ENCODE measurements around the gene PDK4.
"Not testable (repeated sequence)": the region's sequence is repeated elsewhere in the genome, so short reads cannot be mapped to it uniquely, and the experiment has no call there.

PDK4 gene

GRCh38 chr7:95604397-95604796 lies 8.1 kb upstream of the PDK4 start:
- DNase-seq = not testable (repeated sequence)

GRCh38 chr7:95602421-95602820 lies 6.1 kb upstream of the PDK4 start:
- no peak for DNase-seq

GRCh38 chr7:95601316-95601715 lies 5.0 kb upstream of the PDK4 start:
- no peak for DNase-seq

GRCh38 chr7:95599069-95599468 lies 2.8 kb upstream of the PDK4 start:
- DNase-seq = no peak

- no peak for DNase-seq
These were observed 2.2 kb upstream of the PDK4 start for GRCh38 chr7:95598511-95598910.

GRCh38 chr7:95595746-95596197 lies 544 bp downstream of the PDK4 start:
- DNase-seq = no peak

GRCh38 chr7:95594185-95594584 lies 2.1 kb downstream of the PDK4 start:
- no peak for DNase-seq

GRCh38 chr7:95593343-95593742 lies 3.0 kb downstream of the PDK4 start:
- DNase-seq = no peak

- no peak for DNase-seq
These were observed 3.7 kb downstream of the PDK4 start for GRCh38 chr7:95592570-95592969.

GRCh38 chr7:95590387-95591248 lies 5.7 kb downstream of the PDK4 start:
- no peak for DNase-seq

GRCh38 chr7:95589766-95590165 lies 6.5 kb downstream of the PDK4 start:
- no peak for DNase-seq

- DNase-seq = no peak
These were observed 7.3 kb downstream of the PDK4 start for GRCh38 chr7:95589031-95589430.

- no peak for DNase-seq
These were observed 9.4 kb downstream of the PDK4 start for GRCh38 chr7:95586951-95587301.

GRCh38 chr7:95585426-95585789 lies 10.9 kb downstream of the PDK4 start:
- no peak for DNase-seq

GRCh38 chr7:95584769-95585425 lies 11.4 kb downstream of the PDK4 start:
- DNase-seq = no peak

GRCh38 chr7:95583834-95584621 lies 12.3 kb downstream of the PDK4 start:
- DNase-seq = no peak

- no peak for DNase-seq
These were observed 13.6 kb downstream of the PDK4 start for GRCh38 chr7:95582578-95583293.

GRCh38 chr7:95581467-95581866 lies 14.8 kb downstream of the PDK4 start:
- no peak for DNase-seq

- DNase-seq = no peak
These were observed 17.0 kb downstream of the PDK4 start for GRCh38 chr7:95579318-95579717.

GRCh38 chr7:95578299-95578855 lies 17.9 kb downstream of the PDK4 start:
- DNase-seq = peak; percentile 86

- DNase-seq = no peak
These were observed 19.2 kb downstream of the PDK4 start for GRCh38 chr7:95577137-95577536.

- DNase-seq = no peak
These were observed 26.6 kb downstream of the PDK4 start for GRCh38 chr7:95569720-95570119.

- no peak for DNase-seq
These were observed 35.6 kb downstream of the PDK4 start for GRCh38 chr7:95560674-95561073.
